HG03439 (cell line): ENCODE results near the gene TMEM59L.
"Not testable (repeated sequence)": the region's sequence is repeated elsewhere in the genome, so short reads cannot be mapped to it uniquely, and the experiment has no call there.

Source experiments
- ATAC-seq: cut with Tn5 transposase; IDR thresholded peaks from one replicate; pipeline ENCODE4 v1.9.1; 2021; ENCODE audit warnings: mild to moderate bottlenecking, moderate library complexity; ENCODE audit not compliant: unreplicated experiment

TMEM59L gene

GRCh38 chr19:18612772-18613588 is at the start of gene TMEM59L:
TMEM59L (plus strand) TSS chr19:18612870; CDS start chr19:18612959, 89 bp downstream.
- ATAC-seq: no peak

DNA sequence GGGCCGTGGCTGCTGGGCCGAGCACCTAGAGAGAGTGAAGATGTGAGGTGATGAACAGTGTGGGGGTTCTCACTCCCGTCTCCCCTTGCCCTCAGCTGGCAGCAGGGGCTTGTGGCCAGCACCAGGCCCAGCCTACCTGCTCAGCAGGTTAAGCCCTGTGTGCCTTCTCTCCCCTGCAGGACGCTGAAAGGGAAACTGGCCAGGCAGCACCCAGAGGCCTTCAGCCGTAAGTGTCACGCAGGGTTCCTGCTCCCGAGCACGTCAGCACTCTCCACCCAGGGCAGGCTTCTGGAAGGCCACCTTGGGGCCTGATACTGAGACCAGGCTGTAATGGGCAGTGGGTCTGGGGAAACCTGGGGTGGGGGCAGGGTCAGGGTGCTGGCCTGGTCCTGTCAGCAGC is 45.7 kb upstream of the TMEM59L start:
- no peak for ATAC-seq

- no peak for ATAC-seq
Observed at GRCh38 chr19:18568367-18568766, 44.3 kb upstream of the TMEM59L start.

GRCh38 chr19:18571564-18572344 is 40.9 kb upstream of the TMEM59L start, which contains the start of gene UBA52:
UBA52 (plus strand) TSS chr19:18571857; CDS start chr19:18573301, 1,444 bp downstream.
- peak; percentile 86 for ATAC-seq

GRCh38 chr19:18574691-18575291 is 37.9 kb upstream of the TMEM59L start:
- ATAC-seq: no peak

GRCh38 chr19:18576383-18576782 is 36.3 kb upstream of the TMEM59L start:
- ATAC-seq: no peak

GRCh38 chr19:18577365-18577914 is 35.2 kb upstream of the TMEM59L start:
- ATAC-seq: no peak

GRCh38 chr19:18580311-18580710 is 32.4 kb upstream of the TMEM59L start:
- ATAC-seq: no peak

DNA sequence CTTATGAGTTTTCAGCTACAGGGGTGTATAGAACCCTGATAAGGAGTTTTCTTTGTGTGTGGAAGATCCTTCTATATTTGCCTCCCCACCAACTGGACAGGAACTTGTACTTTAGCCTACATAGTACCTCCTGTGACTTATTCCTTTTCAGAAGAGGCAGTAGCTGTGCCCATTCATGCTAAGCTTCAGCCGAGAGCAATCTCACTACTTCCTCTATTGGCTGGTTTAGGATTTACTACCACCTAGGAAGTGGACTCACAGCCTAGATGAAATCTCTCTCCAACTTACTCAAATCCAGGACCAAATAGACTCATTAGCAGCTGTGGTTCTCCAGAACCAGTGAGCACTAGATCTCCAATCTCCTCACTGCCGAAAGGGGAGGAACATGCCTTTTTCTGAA is 26.4 kb upstream of the TMEM59L start:
- no peak for ATAC-seq

GRCh38 chr19:18587561-18587960 is 25.1 kb upstream of the TMEM59L start:
- ATAC-seq: no peak

DNA sequence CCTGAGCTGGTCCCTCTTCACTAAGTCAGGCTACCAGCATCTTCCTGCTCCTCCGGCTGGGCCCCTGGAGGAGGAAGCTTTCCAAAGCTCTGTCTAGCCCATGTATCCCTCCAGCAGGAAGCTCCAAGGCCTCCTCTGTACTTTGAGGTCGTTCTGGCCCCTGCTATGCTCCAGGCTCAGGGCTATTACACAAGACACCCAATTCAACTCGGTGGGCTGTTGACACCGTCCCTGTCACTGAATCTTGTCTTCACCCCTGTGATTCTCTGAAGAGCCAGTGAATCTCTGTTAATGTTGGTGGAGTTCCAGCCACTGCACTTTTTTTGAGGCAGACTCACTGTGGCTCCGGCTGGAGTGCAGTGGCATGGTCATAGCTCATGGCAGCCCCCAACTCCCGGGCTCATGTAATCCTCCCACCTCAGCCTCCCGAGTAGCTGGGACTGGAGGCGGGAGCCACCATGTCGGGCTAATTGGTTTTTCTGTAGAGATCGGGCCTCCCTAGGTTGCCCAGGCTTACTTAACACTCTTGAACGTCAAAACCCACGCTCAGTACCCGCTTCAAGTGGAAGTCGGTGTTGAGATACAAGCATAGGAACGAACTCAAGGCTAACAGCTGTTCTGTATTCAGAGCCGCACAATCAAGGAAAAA is 24.6 kb upstream of the TMEM59L start:
- peak; percentile 4 for ATAC-seq

DNA sequence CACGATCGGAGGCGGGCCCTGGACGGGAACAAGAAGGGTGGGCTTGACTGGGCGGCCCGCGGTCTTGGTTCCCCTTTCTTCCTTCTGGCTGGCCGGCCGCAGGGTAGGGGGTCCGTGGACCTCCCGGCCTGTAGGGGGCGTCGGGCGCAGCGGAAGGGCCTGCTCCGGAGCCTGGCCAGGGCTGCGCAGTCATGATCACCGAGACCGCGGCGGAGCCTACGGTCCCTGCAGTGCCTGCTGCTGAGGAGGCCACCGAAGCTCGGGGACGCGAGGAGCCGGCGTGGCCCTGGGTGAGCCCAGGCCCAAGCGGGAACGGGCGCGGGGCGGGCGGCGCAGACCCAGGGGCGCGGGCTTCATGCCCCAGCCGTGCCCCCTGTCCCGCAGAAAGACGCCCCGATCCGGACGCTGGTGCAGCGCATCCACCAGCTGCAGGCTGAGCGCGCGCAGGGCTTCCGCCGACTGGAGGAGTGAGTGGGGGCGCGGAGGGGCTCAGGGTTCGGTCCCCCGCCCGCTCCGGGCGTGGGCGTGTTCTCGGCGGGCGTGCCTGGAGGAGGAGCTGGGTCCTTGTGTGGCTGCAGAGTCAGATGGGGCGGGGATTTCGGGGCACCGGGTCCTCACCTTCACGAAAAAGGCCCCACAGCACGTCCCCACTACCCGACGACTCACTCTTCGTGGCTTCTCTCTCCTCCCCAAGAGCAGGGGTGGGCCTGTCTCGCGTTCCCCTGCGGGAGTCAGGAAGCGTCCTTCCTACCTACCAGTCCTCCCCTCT is 23.9 kb upstream of the TMEM59L start, which contains the start of gene REX1BD:
TSS of gene REX1BD (plus strand) at position 188 of the 769 bp plus-strand sequence. CDS start at position 192, 4 bp downstream.
- peak; percentile 73 for ATAC-seq

- ATAC-seq: peak; percentile 27
Observed at GRCh38 chr19:18589380-18590272, 23.0 kb upstream of the TMEM59L start.

DNA sequence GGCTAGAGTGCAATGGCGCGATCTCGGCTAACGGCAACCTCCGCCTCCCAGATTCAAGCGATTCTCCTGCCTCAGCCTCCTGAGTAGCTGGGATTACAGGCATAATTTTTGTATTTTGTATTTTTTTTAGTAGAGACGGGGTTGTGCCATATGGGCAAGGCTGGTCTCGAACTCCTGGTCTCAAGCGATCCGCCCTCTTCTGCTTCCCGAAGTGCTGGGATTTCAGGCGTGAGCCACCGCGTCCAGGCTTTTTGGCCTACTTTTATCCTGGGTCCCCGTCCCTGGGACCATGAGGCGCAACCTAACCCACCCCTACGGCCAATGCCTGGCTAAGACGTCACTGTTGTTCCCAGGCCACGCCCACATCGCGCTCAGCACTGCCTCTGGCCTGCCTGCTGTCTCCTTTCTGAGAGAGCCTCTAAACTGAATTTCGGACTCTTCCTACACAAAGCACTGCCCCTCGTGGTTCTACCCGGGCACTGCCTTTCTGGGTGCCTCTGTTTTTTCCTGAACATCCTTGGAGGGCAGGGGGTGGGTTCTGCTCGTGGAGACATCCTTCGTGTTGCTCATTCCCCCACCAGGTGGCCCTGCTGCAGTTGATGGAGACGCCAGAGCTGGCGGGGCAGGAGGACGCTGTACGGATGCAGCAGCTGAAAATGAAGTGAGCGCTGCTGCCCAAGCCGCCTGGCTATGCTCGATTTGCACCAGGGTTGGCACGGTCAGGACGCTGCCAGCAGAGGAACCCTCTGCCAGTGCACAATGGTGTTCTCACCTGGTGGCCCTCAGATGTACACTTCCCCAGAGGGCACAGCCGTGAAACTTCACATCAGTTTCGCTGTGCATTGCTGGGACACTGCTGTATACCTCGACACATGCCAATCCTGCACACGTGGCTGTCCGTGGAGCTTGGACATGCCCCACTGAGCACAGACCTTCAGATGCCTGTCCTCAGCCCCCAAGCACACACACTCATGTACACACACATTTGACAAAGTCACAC is 22.1 kb upstream of the TMEM59L start:
- ATAC-seq: no peak

- no peak for ATAC-seq
Observed at GRCh38 chr19:18591735-18592385, 20.8 kb upstream of the TMEM59L start.

DNA sequence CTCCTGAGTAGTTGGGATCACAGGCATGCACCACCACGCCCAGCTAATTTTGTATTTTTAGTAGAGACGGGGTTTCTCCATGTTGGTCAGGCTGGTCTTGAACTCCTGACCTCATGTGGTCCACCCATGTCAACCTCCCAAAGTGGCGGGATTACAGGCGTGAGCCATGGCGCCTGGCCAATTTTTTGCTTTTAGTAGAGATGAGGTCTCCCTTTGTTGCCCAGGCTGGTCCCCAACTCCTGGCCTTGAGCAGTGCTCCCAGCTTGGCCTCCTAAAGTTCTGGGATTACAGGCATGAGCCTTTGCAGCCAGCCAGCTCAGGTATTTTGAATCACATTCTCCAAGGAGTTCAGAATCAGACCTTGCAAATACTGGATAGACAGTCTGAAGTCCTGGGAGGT is 19.9 kb upstream of the TMEM59L start:
- not testable (repeated sequence) for ATAC-seq
